Parathyroid adenoma (tissue), 2 donors: ENCODE measurements around the gene RETREG1.

Experiments
- H2AFZ ChIP-seq: fragments of 300-600 bp; sonication (generic); one replicate; pipeline ENCODE4 v1.7.0; 2017; ENCODE audit warnings: antibody characterized with exemption, mild to moderate bottlenecking
- H3K27ac ChIP-seq: fragments of 300-600 bp; sonication (generic); one replicate; pipeline ENCODE4 v1.7.0; 2017
- H3K27me3 ChIP-seq: fragments of 300-600 bp; sonication (generic); one replicate; pipeline ENCODE4 v1.7.0; 2017; ENCODE audit warnings: low read length; ENCODE audit not compliant: control insufficient read depth, insufficient read depth
- H3K36me3 ChIP-seq: fragments of 300-600 bp; sonication (generic); one replicate; pipeline ENCODE4 v1.7.0; 2017; ENCODE audit warnings: low read length; ENCODE audit not compliant: control insufficient read depth, insufficient read depth
- H3K4me1 ChIP-seq: fragments of 300-600 bp; sonication (generic); one replicate; pipeline ENCODE4 v1.7.0; 2017; ENCODE audit warnings: control low read depth
- H3K4me2 ChIP-seq: fragments of 300-600 bp; sonication (generic); one replicate; pipeline ENCODE4 v1.7.0; 2017; ENCODE audit warnings: low read length
- H3K4me3 ChIP-seq: fragments of 300-600 bp; sonication (generic); one replicate; pipeline ENCODE4 v1.7.0; 2017; ENCODE audit warnings: low read depth, low read length
- H3K79me2 ChIP-seq: fragments of 300-600 bp; sonication (generic); one replicate; pipeline ENCODE4 v1.7.0; 2017; ENCODE audit warnings: control low read depth
- H3K9ac ChIP-seq: fragments of 300-600 bp; sonication (generic); one replicate; pipeline ENCODE4 v1.7.0; 2017; ENCODE audit warnings: mild to moderate bottlenecking
- H3K9me3 ChIP-seq: fragments of 300-600 bp; sonication (generic); one replicate; pipeline ENCODE4 v1.7.0; 2017; ENCODE audit warnings: low read length; ENCODE audit not compliant: control insufficient read depth
- CTCF ChIP-seq: fragments of 300-600 bp; sonication (generic); IDR thresholded peaks from one replicate; pipeline ENCODE4 v1.7.0; 2017; ENCODE audit warnings: antibody characterized with exemption, mild to moderate bottlenecking
- donor health status: primary hyperparathyroidism.

The RETREG1 gene

GRCh38 chr5:16493261-16493660, 123.5 kb downstream of the RETREG1 start:
- Histone ChIP-seq H3K4me3 (no peak overlapping the region), H3K27ac (peak overlapping the region; percentile 34)

GRCh38 chr5:16492398-16493140, 124.2 kb downstream of the RETREG1 start:
- H3K9ac ChIP-seq = no peak overlapping the region
- H3K27me3 ChIP-seq = no peaks in the 10 kb centered on the region
- peaks cover 15% of the 10 kb centered on the region for H3K79me2 ChIP-seq
- TF ChIP-seq CTCF = no peak
- peaks cover 8% of the 10 kb centered on the region for H3K4me1 ChIP-seq
- no peaks in the 10 kb centered on the region for H3K9me3 ChIP-seq
- H3K4me3 ChIP-seq = no peak overlapping the region
- H2AFZ ChIP-seq = no peak overlapping the region
- no peaks in the 10 kb centered on the region for H3K36me3 ChIP-seq
- no peak overlapping the region for H3K4me2 ChIP-seq
- peak overlapping the region; percentile 34 for H3K27ac ChIP-seq

More at GRCh38 chr5:16493261-16493660, 123.5 kb downstream of the RETREG1 start:
- Histone ChIP-seq H3K36me3 (no peaks in the 10 kb centered on the region), H3K79me2 (peaks cover 14% of the 10 kb centered on the region), H3K4me2 (no peak overlapping the region), H3K9me3 (no peaks in the 10 kb centered on the region), H3K4me1 (peaks cover 8% of the 10 kb centered on the region), H3K9ac (no peak overlapping the region), H3K27me3 (no peaks in the 10 kb centered on the region), H2AFZ (no peak overlapping the region)
- no peak for TF ChIP-seq CTCF

- Histone ChIP-seq H3K9me3 (no peaks in the 10 kb centered on the region), H3K4me2 (no peak overlapping the region), H3K4me1 (peaks cover 8% of the 10 kb centered on the region), H3K27ac (no peak overlapping the region), H3K27me3 (no peaks in the 10 kb centered on the region), H3K79me2 (peaks cover 13% of the 10 kb centered on the region), H2AFZ (no peak overlapping the region), H3K36me3 (no peaks in the 10 kb centered on the region), H3K9ac (no peak overlapping the region), H3K4me3 (no peak overlapping the region)
- no peak for TF ChIP-seq CTCF
Measured at GRCh38 chr5:16490911-16491310, 125.9 kb downstream of the RETREG1 start.

- H3K4me3 ChIP-seq = no peak overlapping the region
- no peak overlapping the region for H3K27ac ChIP-seq
- H2AFZ ChIP-seq = no peak overlapping the region
- peaks cover 8% of the 10 kb centered on the region for H3K4me1 ChIP-seq
- peaks cover 11% of the 10 kb centered on the region for H3K79me2 ChIP-seq
- no peaks in the 10 kb centered on the region for H3K27me3 ChIP-seq
- H3K9me3 ChIP-seq = no peaks in the 10 kb centered on the region
- H3K36me3 ChIP-seq = no peaks in the 10 kb centered on the region
- no peak overlapping the region for H3K9ac ChIP-seq
- H3K4me2 ChIP-seq = no peak overlapping the region
- peak; percentile 76 for TF ChIP-seq CTCF
Measured at GRCh38 chr5:16489322-16489791, 127.4 kb downstream of the RETREG1 start.

GRCh38 chr5:16487456-16487855, 129.3 kb downstream of the RETREG1 start:
- Histone ChIP-seq H3K4me1 (no peaks in the 10 kb centered on the region), H3K4me2 (no peak overlapping the region), H3K27me3 (no peaks in the 10 kb centered on the region), H3K36me3 (no peaks in the 10 kb centered on the region), H3K27ac (no peak overlapping the region), H3K4me3 (no peak overlapping the region), H2AFZ (no peak overlapping the region), H3K9me3 (no peaks in the 10 kb centered on the region), H3K79me2 (peaks cover 11% of the 10 kb centered on the region), H3K9ac (no peak overlapping the region)
- TF ChIP-seq CTCF = no peak
